ENCODE data around the gene ERMAP.

ERMAP gene

GRCh38 chr1:42846257-42847110, 29.6 kb downstream of the ERMAP start, which contains the start of gene ZNF691:
Gene ZNF691, plus strand, starts transcription at chr1:42846613. Its CDS starts 3,046 bp downstream, at chr1:42849659.
- Histone ChIP-seq H4K20me1 (ENCODE audit: control insufficient read depth, insufficient read depth, low read depth, low read length) (no peaks in the 10 kb centered on the region), H3K4me2 (ENCODE audit: low read length) (peak within 1 kb of the TSS; percentile 84), H3K9me3 (ENCODE audit: control insufficient read depth, insufficient read depth, low read length) (no peaks in the 10 kb centered on the region; the same call in 1 of the 2 replicates), H3K36me3 (ENCODE audit: control insufficient read depth, low read length) (peaks cover 37% of the 10 kb centered on the region), H3K4me1 (ENCODE audit: control insufficient read depth, low read length) (peaks cover 38% of the 10 kb centered on the region), H3K4me3 (ENCODE audit: low read length) (peak within 1 kb of the TSS; percentile 95), H3F3A (ENCODE audit: control insufficient read depth, insufficient read depth) (peaks cover 6% of the 10 kb centered on the region; the same call in 1 of the 2 replicates), H3K9me2 (replicated peaks; ENCODE audit: control insufficient read depth, low read length) (no peaks in the 10 kb centered on the region), H3K79me2 (ENCODE audit: control insufficient read depth, low read length) (peaks cover 27% of the 10 kb centered on the region), H3K27me3 (ENCODE audit: control insufficient read depth, low read length) (no peaks in the 10 kb centered on the region), H3K27ac (ENCODE audit: low read depth, low read length) (peak within 1 kb of the TSS; percentile 48)
- TF ChIP-seq CTCF (IDR thresholded peaks at IDR 0.05; ENCODE audit: low read depth, low read length, poor library complexity, severe bottlenecking) (peak; percentile 58), EZH2phosphoT487 (IDR thresholded peaks at IDR 0.05; ENCODE audit: borderline replicate concordance, low read length) (no peak)

GRCh38 chr1:42847111-42847595, 30.2 kb downstream of the ERMAP start:
- Histone ChIP-seq H3K36me3 (ENCODE audit: control insufficient read depth, low read length) (peaks cover 43% of the 10 kb centered on the region), H3K4me3 (ENCODE audit: low read length) (peak overlapping the region; percentile 95), H3K27me3 (ENCODE audit: control insufficient read depth, low read length) (no peaks in the 10 kb centered on the region), H3K9me2 (replicated peaks; ENCODE audit: control insufficient read depth, low read length) (no peaks in the 10 kb centered on the region), H3K4me1 (ENCODE audit: control insufficient read depth, low read length) (peaks cover 44% of the 10 kb centered on the region), H3K9me3 (ENCODE audit: control insufficient read depth, insufficient read depth, low read length) (no peaks in the 10 kb centered on the region; the same call in 1 of the 2 replicates), H4K20me1 (ENCODE audit: control insufficient read depth, insufficient read depth, low read depth, low read length) (no peaks in the 10 kb centered on the region), H3F3A (ENCODE audit: control insufficient read depth, insufficient read depth) (peaks cover 6% of the 10 kb centered on the region; the same call in 1 of the 2 replicates), H3K27ac (ENCODE audit: low read depth, low read length) (peak overlapping the region; percentile 48), H3K79me2 (ENCODE audit: control insufficient read depth, low read length) (peaks cover 27% of the 10 kb centered on the region), H3K4me2 (ENCODE audit: low read length) (peak overlapping the region; percentile 84)
- TF ChIP-seq CTCF (IDR thresholded peaks at IDR 0.05; ENCODE audit: low read depth, low read length, poor library complexity, severe bottlenecking) (no peak), EZH2phosphoT487 (IDR thresholded peaks at IDR 0.05; ENCODE audit: borderline replicate concordance, low read length) (no peak)

- peak overlapping the region; percentile 95 for H3K4me3 ChIP-seq (ENCODE audit: low read length)
- peaks cover 50% of the 10 kb centered on the region for H3K4me1 ChIP-seq (ENCODE audit: control insufficient read depth, low read length)
- H3K27me3 ChIP-seq (ENCODE audit: control insufficient read depth, low read length): no peaks in the 10 kb centered on the region
- H4K20me1 ChIP-seq (ENCODE audit: control insufficient read depth, insufficient read depth, low read depth, low read length): no peaks in the 10 kb centered on the region
- peaks cover 27% of the 10 kb centered on the region for H3K79me2 ChIP-seq (ENCODE audit: control insufficient read depth, low read length)
- peak overlapping the region; percentile 84 for H3K4me2 ChIP-seq (ENCODE audit: low read length)
- TF ChIP-seq CTCF (IDR thresholded peaks at IDR 0.05; ENCODE audit: low read depth, low read length, poor library complexity, severe bottlenecking): no peak
- no peak for TF ChIP-seq EZH2phosphoT487 (IDR thresholded peaks at IDR 0.05; ENCODE audit: borderline replicate concordance, low read length)
- H3K9me3 ChIP-seq (ENCODE audit: control insufficient read depth, insufficient read depth, low read length): no peaks in the 10 kb centered on the region; the same call in 1 of the 2 replicates
- H3K36me3 ChIP-seq (ENCODE audit: control insufficient read depth, low read length): peaks cover 49% of the 10 kb centered on the region
- no peaks in the 10 kb centered on the region for H3K9me2 ChIP-seq (replicated peaks; ENCODE audit: control insufficient read depth, low read length)
- 0 out of 2 replicates have a peak overlapping the region, but pooled peaks have one; percentile 12 for H3K27ac ChIP-seq (ENCODE audit: low read depth, low read length)
- H3F3A ChIP-seq (ENCODE audit: control insufficient read depth, insufficient read depth): peaks cover 6% of the 10 kb centered on the region; the same call in 1 of the 2 replicates
Observed at GRCh38 chr1:42847721-42848460, 31.0 kb downstream of the ERMAP start.

Measured in DOHH2 (cell line).